GM12878 (cell line): Measurements from ENCODE around the gene DPH6. TPM values are rescaled to one million over a fixed set of nuclear protein-coding genes. Genes with fewer than 3 reads are reported as not detected.

Experiments used
- ATAC-seq: fragments of 200-7000 bp; cut with Tn5 transposase; 3 replicates; pipeline ENCODE4 v1.9.1; 2020; ENCODE audit warnings: mild to moderate bottlenecking, moderate library complexity
- BruUV-seq: library from RNA; stranded (reverse); fragments of 400-500 nt; replicated peaks from 2 replicates; lab custom pipeline; 2021; lab: Mats Ljungman, UMichigan
- CTCF ChIA-PET: fragments of 300-600 bp; sonication (Branson Sonifier 250); formaldehyde crosslinking; extraction: SDS; loops from one replicate; lab custom pipeline; 2021; ENCODE audit warnings: inconsistent platforms; lab: Yijun Ruan, JAX
- POLR2A ChIA-PET: fragments of 350-600 bp; formaldehyde crosslinking; extraction: SDS; loops from one replicate; lab custom pipeline; 2021; ENCODE audit warnings: inconsistent platforms; lab: Charles Lee
- RAD21 ChIA-PET: fragments of 300-600 bp; sonication (Branson Sonifier 250); formaldehyde crosslinking; loops from one replicate; lab custom pipeline; 2023; ENCODE audit warnings: antibody characterized with exemption; ENCODE audit not compliant: unreplicated experiment; lab: Charles Lee
- SMC1A ChIA-PET: fragments of 300-600 bp; sonication (Branson Sonifier 250); formaldehyde crosslinking; loops from one replicate; lab custom pipeline; 2023; ENCODE audit not compliant: unreplicated experiment, uncharacterized antibody; lab: Charles Lee
- DNase-seq: peaks from one replicate; pipeline ENCODE4 v3.0.0-alpha.2; 2011; ENCODE audit warnings: low read depth, low spot score
- FAIRE-seq: peaks from 3 replicates; lab custom pipeline; 2011; peaks lifted over from hg19 to GRCh38; lab: Jason Lieb, UNC
- H2AFZ ChIP-seq: 2 replicates; pipeline ENCODE4 v1.6.0; 2011; ENCODE audit warnings: low read depth, low read length, control low read depth; ENCODE audit not compliant: control insufficient read depth
- H3K27ac ChIP-seq: 2 replicates; pipeline ENCODE4 v1.5.1; 2011; ENCODE audit warnings: control low read depth; ENCODE audit not compliant: control insufficient read depth, insufficient read depth
- H3K27me3 ChIP-seq, 2 experiments: replicated peaks in 1 of 2; 2 replicates each; pipeline versions ENCODE4 v1.6.0 to v1.6.1; 2011; ENCODE audit warnings: low read length in 1 of 2; ENCODE audit not compliant: control insufficient read depth in 2 of 2, insufficient read depth in 2 of 2
- H3K36me3 ChIP-seq, 2 experiments: 2 replicates each; pipeline ENCODE4 v1.5.1; 2011; ENCODE audit warnings: low read length in 1 of 2; ENCODE audit not compliant: control insufficient read depth in 2 of 2, insufficient read depth in 2 of 2
- H3K4me1 ChIP-seq: 2 replicates; pipeline ENCODE4 v1.6.1; 2011; ENCODE audit warnings: mild to moderate bottlenecking, low read length, moderate library complexity, mixed read lengths; ENCODE audit not compliant: control insufficient read depth, insufficient read depth
- H3K4me2 ChIP-seq: 2 replicates; pipeline ENCODE4 v1.6.0; 2011; ENCODE audit warnings: control low read depth; ENCODE audit not compliant: control insufficient read depth, insufficient read depth
- H3K4me3 ChIP-seq: fragments of 200-600 bp; sonication (generic); 2 replicates; pipeline ENCODE4 v1.5.1; 2016
- H3K79me2 ChIP-seq: 2 replicates; pipeline ENCODE4 v1.6.0; 2011; ENCODE audit warnings: low read length; ENCODE audit not compliant: control insufficient read depth, insufficient read depth
- H3K9ac ChIP-seq: 2 replicates; pipeline ENCODE4 v1.8.0; 2011; ENCODE audit warnings: low read length, control low read depth, mixed read lengths; ENCODE audit not compliant: control insufficient read depth, insufficient read depth
- H3K9me3 ChIP-seq: replicated peaks from 3 replicates; pipeline ENCODE4 v1.5.1; 2011; ENCODE audit warnings: mild to moderate bottlenecking, low read length; ENCODE audit not compliant: control insufficient read depth, insufficient read depth
- H4K20me1 ChIP-seq: 2 replicates; pipeline ENCODE4 v1.6.0; 2011; ENCODE audit not compliant: control insufficient read depth, insufficient read depth
- BCL3 ChIP-seq: IDR thresholded peaks from 2 replicates; pipeline ENCODE4 v1.6.1; 2011; ENCODE audit warnings: borderline replicate concordance, low read depth, mild to moderate bottlenecking, moderate library complexity, low read length; ENCODE audit not compliant: insufficient read depth, poor library complexity, severe bottlenecking
- CHD1 ChIP-seq: IDR thresholded peaks from 2 replicates; pipeline ENCODE4 v1.6.1; 2012; ENCODE audit warnings: low read depth, low read length, improper control_type of control experiment
- JUNB ChIP-seq: IDR thresholded peaks from 2 replicates; pipeline ENCODE4 v1.6.1; 2016; ENCODE audit warnings: antibody characterized with exemption, mild to moderate bottlenecking
- KAT2A ChIP-seq: conservative IDR thresholded peaks from 2 replicates; pipeline ENCODE4 v1.6.1; 2011; ENCODE audit warnings: low read depth, low read length; ENCODE audit not compliant: control insufficient read depth
- RBBP5 ChIP-seq: fragments of 200-600 bp; sonication (generic); conservative IDR thresholded peaks from 2 replicates; pipeline ENCODE4 v1.6.1; 2016
- WGBS: methylation state at CpG from one replicate; pipeline ENCODE4 v1.1.6; 2016; ENCODE audit warnings: low lambda C conversion rate; ENCODE audit not compliant: insufficient replicate concordance, insufficient coverage; ENCODE audit errors: missing lambda C conversion rate; 5-methylcytosine and 5-hydroxymethylcytosine counted together
- in situ Hi-C: fragments of 300-500 bp; cut with MboI; formaldehyde crosslinking; loops from 9 replicates; pipeline ENCODE4 v1.14.3; 2018; ENCODE audit warnings: mixed read lengths
- intact Hi-C: fragments of 100-400 bp; cut with micrococcal nuclease; formaldehyde crosslinking; loops from one replicate; pipeline ENCODE4 v1.14.2; 2022; ENCODE audit not compliant: unreplicated experiment
- polyA plus RNA-seq, 11 experiments: library from polyadenylated mRNA; depleted of rRNA in 4 of 11; unstranded in 6 of 11; stranded (reverse) in 5 of 11; fragments of >200 nt; fragmentation: Nextera tagmentation in 4 of 11; fragmentation: Illumina TruSeq in 1 of 11; extraction: Ambion mirVana in 4 of 11; extraction: Trizol in 1 of 11; gene quantifications; 1 replicate in 1 of 11; 2 replicates in 10 of 11; pipeline versions ENCODE4 v1.2.1 to v1.2.3, GENCODE V29; 2011 to 2016; ENCODE audit warnings: inconsistent platforms in 2 of 11, missing spikeins in 2 of 11, low read depth in 1 of 11
- total RNA-seq, 4 experiments: library from RNA; depleted of rRNA in 3 of 4; stranded (reverse); fragments of >200 nt in 3 of 4; fragmentation: Illumina TruSeq in 1 of 4; extraction: Trizol in 1 of 4; gene quantifications; 2 replicates each; pipeline versions ENCODE4 v1.2.1 to v1.2.3, GENCODE V29; 2013 to 2021

Gene DPH6
- total and polyA plus RNA-seq, 10 of the 15 experiments (the other 5 are each of a cell fraction or from before 2014, with no cell fraction given) = 9.0 to 68.5 (median 17.1) TPM

- H3K27ac ChIP-seq = no peak overlapping the region
- CTCF ChIA-PET = interaction anchor here (1.2 to 7.1 kb wide), 9 partner anchors 18 to 375 kb away, joined by 3 to 199 read pairs (median 15); no protein-coding TSS in a partner anchor
- in situ Hi-C loops = loop anchor here (5.0 kb wide), 2 partner anchors 159 to 369 kb away; no protein-coding TSS in a partner anchor
- H2AFZ ChIP-seq = no peak overlapping the region
- H3K27me3 ChIP-seq = no peaks in the 10 kb centered on the region
- POLR2A ChIA-PET = no interaction called here
- H4K20me1 ChIP-seq = no peaks in the 10 kb centered on the region
- no peak overlapping the region for H3K4me2 ChIP-seq
- H3K79me2 ChIP-seq = no peaks in the 10 kb centered on the region
- intact Hi-C loops = no loop called here
- TF ChIP-seq JUNB (no peak), BCL3 (no peak), KAT2A (no peak), RBBP5 (no peak), CHD1 (no peak)
- TF ChIP-seq, all 136 proteins: peak for 0
- Histone ChIP-seq H3K4me1 (no peaks in the 10 kb centered on the region), H3K4me3 (no peak overlapping the region), H3K9ac (no peak overlapping the region), H3K9me3 (no peaks in the 10 kb centered on the region; the same call in 2 of the 3 replicates), H3K36me3 (no peaks in the 10 kb centered on the region)
- WGBS = 84% methylated on average over 4 of the region's 4 CpGs
- ATAC-seq (no peak), DNase-seq (no peak), FAIRE-seq (no peak)
- BruUV-seq = no TSS peak
- ChIA-PET SMC1A (interaction anchor here (0.8 to 6.5 kb wide), 10 partner anchors 10 to 368 kb away, joined by 3 to 108 read pairs (median 6); no protein-coding TSS in a partner anchor), RAD21 (interaction anchor here (0.6 to 5.8 kb wide), 5 partner anchors 95 to 367 kb away, joined by 3 to 100 read pairs (median 5); no protein-coding TSS in a partner anchor)
Measured at GRCh38 chr15:35445891-35446290, 100.1 kb downstream of the DPH6 start.
